Activated CD8-positive, alpha-beta memory T cell treated with anti-CD3 and anti-CD28 coated beads for 4 hours (primary cell): ENCODE results near the gene RBM14.
"Not testable (repeated sequence)": the region's sequence is repeated elsewhere in the genome, so short reads cannot be mapped to it uniquely, and the experiment has no call there.

Experiments
- DNase-seq, 2 donors: peaks; one replicate each; pipeline ENCODE4 v3.0.0-alpha.2; 2020; ENCODE audit warnings: low read depth in 2 of 2

Gene RBM14, protein sequence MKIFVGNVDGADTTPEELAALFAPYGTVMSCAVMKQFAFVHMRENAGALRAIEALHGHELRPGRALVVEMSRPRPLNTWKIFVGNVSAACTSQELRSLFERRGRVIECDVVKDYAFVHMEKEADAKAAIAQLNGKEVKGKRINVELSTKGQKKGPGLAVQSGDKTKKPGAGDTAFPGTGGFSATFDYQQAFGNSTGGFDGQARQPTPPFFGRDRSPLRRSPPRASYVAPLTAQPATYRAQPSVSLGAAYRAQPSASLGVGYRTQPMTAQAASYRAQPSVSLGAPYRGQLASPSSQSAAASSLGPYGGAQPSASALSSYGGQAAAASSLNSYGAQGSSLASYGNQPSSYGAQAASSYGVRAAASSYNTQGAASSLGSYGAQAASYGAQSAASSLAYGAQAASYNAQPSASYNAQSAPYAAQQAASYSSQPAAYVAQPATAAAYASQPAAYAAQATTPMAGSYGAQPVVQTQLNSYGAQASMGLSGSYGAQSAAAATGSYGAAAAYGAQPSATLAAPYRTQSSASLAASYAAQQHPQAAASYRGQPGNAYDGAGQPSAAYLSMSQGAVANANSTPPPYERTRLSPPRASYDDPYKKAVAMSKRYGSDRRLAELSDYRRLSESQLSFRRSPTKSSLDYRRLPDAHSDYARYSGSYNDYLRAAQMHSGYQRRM

DNA sequence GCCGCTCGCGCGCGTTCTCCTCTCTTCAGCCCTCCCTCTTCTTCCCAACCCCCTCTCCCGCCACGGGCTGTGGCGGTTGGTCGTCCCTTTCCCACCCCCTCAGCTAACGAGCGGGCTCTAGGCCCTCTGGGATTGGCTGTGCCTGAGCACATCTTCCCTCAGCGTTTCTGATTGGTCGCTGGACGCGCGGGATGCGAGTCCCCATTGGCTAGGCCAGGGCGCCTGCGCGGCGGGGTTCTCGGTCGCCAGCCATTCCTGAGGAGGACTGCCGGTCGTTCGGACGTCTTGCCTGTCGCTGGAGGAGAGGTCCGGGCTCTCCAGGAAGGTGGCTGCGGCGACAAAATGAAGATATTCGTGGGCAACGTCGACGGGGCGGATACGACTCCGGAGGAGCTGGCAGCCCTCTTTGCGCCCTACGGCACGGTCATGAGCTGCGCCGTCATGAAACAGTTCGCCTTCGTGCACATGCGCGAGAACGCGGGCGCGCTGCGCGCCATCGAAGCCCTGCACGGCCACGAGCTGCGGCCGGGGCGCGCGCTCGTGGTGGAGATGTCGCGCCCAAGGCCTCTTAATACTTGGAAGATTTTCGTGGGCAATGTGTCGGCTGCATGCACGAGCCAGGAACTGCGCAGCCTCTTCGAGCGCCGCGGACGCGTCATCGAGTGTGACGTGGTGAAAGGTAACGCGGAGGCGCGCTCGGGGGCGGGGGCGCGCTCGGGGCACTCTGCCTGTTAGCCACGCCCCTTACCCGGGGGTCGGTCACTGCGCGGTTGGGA, at the start of gene RBM14:
Gene RBM14, plus strand, starts transcription at position 252 of the 776 bp plus-strand sequence. Its CDS starts 91 bp downstream, at position 343.
- DNase-seq = peak; percentile 96 to 97

DNA sequence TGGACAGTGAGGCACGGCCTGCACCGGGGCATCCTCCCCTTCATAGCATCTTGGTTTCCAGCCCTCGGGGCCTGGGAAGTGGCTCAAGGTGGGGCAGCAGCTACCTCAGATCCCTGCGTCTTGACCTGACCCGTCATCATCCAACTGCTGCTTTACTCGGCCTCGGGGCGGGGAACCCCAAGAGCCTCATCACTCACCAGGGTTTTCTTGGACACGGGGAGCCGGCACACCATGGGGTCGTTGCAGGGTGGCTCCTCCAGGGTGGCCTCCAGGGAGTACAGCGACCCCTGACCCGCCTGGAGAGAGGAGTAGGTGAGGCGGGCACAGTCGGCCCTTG, 48.7 kb upstream of the RBM14 start:
- no peak for DNase-seq

DNA sequence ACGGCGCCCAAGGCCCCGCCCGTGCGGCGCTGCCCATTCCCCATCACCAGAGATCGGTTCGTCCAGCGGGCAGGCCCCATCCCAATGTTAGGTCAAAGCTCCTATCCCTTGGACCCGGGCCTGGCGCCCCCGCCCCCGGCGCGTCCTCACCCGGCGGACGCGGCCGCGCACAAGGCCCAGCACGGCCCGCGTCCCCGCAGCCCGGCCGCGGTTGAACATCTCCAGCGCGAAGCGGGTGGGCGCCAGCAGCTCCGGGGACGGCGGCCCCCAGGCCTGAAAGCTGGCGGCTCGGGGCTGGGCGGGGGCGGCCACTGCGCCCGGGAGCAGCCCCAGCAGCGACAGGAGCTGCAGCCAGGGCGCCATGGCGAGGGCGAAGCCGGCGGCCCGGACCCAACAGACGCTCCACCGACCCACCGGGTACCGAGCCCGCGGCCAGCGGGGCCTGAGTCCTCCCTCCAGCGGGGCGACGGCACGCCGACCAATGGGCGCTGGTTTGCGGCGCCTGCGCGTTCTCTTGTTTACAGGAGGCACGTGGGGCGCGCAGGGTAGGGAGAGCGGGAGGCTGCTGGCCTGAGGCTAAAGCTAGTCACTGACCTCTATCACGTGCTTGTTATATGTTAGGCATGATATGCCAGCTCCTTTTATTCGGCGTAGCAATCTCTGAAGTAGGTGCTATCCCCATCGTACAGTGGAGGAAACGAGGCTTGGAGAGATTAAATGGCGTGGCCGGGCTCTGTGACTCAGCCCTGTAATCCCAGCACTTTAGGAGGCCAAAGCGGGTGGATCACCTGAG, 48.1 kb upstream of the RBM14 start, which contains the start of gene CTSF:
Gene CTSF, minus strand, starts transcription at position 483 of the 793 bp plus-strand sequence. Its CDS starts 120 bp downstream, at position 363.
- DNase-seq = peak; percentile 13 to 43

DNA sequence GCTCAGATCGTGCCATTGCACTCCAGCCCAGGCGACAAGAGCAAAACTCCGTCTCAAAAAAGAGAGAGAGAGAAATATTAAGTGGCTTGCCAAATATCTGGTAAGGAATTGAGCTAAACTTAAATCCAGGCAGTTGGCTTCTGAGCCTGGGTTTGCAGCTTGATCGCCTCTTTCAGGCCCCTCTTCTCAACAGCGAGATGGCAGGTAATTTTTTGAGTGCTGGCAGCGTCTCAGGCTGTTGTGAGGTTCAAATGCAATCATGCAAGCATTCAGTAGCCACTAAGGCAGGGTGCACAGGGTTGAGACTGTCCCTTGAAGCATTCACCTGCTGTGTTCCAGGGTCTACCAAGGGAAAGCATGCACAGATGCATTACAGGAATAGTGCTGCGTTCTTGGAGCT, 47.4 kb upstream of the RBM14 start:
- DNase-seq = no peak

DNA sequence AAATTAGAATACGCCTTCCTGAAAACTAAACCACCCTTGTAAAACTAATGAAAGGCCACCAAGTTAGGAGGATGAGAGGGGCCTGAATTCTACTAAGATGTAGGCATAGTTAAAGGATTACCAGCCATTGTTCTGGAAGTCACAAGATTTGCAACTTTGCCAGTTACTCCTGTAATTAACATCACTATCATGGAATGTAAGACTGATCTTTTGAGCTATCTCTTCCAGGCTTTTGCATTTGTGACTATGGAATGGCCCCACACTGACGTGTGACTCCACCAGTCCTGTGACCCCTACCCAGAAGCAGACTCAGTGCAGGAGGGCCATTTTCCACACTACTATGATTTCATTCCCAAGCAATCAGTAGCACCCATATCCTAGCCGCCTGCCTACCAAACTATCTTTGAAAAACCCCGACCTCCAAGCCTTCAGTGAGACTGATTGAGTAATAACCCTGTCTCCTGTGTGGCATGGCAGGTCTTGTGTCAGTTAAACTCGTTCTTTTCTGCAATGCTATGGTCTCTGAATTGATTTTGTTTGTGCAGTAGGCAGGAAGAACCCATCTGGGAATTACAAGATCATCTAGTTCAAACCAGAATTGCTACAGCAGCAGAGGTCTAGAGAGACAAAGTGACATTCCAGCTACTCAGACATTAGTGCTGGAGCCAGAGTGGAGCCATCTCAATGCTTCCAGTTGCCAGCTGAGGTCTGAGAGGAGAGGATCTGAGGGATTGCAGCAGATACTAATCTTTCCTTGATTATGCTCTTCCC, 46.2 kb upstream of the RBM14 start:
- no peak for DNase-seq

DNA sequence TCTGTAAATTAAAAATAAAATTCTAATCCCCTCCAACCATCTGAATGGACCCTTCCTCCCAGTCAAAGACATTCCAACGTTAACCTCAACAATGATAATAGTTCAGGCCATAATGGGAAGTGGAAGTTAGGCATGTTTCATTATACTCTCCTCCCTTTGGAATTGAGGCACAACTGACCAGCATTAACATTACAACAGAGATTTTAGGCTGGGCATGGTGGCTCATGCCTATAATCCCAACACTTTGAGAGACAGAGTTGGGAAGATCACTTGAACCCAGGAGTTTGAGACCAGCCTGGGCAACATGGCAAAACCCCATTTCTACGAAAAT, 45.6 kb upstream of the RBM14 start:
- no peak for DNase-seq

DNA sequence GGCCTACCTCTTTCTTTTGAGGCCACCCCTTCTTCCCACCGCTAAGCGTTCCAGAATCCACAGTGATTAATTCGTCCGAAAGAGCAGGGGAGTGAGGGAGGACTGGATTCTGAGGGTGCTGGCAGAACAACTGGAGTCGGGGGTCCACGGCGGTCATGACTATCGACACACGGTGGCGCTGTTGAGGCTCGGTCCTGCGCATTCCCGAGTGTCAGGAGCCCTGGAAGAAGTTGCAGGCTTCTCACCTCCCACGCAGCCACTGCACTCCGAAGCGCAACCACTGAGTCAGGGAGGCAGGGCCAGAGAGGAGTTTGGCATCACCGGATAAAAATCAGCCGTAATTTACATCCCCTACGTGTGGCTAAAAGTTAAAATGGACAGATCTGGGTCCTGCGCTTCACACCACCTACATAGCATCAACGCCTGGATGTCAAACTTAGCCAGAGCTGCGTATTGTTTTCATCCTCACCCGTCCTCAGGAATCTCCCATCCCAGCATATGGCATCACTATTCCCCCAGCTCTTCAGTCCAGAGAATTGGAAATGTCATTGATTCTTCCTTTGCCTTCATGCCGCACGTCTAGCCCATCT, 37.3 kb upstream of the RBM14 start:
- DNase-seq = peak; percentile 54 to 68

DNA sequence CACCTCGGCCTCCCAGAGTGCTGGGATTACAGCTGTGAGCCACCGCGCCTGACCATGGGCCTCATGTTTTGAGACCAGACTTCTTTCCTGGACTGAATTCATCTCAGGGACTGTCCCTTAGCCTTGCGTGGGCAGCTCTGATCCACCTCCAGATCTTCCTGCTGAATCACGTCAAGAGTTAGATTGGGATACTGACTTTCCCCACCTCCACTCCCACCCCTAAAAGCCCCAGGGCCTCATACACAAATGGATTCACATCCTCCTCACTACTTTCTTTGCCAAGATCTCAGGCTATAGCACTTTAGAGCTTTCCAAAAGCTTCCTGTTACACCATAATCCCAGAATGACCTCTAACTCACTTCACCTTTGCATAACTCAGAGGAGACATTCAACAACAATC, 35.6 kb upstream of the RBM14 start:
- no peak for DNase-seq

DNA sequence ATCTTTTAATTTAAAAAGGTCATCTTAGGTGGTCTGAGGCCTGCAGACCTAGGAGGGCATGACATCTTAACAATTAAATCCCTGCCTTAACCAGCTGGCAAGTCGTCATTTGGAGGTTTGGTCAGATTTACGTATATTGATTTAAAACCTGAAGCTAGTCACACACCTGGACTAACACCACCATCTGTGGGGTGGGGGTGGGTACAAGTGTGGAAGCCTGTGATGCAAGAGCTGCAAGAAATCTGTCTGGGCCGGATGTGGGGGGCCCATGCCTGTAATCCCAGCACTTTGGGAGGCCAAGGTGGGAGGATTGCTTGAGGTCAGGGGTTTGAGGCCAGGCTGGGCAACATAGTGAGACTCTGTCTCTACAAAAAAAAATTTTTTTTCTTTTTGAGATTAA, 35.2 kb upstream of the RBM14 start:
- no peak for DNase-seq

DNA sequence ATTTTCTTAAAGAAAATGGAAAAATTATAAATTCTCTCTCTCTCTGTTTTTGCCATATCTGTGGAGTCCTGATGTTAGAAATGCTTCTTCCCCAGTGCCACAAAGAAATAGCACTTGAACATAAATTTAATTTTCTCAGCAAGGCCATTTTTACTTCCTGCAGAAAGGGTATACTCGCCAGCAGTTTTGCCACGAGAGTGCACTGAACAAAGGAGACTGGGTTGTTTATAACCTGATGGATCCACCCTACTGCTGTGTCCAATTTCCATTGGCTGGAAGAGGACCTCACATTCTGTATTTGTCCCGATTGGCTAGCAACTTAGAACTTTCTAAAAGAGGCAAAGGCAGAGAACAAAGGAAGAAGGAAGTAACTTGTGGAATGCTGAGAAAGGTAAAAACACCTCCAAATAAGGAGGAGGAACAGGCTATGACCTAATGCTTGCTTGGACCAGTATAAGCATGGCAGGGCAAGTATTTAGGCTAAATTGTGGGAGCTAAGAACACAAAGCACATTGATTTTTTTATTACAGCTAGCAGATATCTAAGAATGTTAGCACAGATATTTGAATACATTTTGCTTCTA, 33.8 kb upstream of the RBM14 start:
- DNase-seq = not testable (repeated sequence)

DNA sequence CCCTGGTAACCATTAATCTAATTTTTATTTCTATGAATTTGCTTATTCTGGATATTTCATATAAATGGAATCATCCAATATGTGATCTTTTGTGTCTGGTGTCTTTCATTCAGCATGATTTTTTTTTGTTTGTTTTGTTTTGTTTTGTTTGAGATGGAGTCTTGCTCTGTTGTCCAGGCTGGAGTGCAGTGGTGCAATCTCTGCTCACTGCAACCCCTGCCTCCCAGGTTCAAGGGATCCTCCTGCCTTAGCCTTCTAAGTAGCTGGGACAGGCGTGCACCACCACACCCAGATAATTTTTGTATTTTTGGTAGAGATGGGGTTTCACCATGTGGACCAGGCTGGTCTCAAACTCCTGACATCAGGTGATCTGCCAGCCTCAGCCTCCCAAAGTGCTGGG, 31.0 kb upstream of the RBM14 start:
- DNase-seq = not testable (repeated sequence)

DNA sequence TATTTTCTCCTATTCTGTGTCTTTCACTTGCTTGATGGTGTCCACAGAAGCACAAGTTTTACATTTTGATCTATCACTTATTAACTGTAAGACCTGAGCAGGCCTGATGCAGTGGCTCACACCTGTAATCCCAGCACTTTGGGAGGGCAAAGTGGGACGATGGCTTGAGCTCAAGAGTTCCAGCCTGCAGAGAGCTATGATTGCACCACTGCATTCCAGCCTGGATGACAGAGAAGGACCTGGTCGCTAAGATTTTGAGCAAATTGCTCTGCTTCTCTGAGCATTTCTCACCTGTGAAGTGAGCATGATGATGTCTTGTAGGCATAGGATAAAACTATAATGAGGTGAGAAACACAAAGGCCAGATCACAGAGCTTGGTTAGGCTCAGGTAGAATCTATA, 30.3 kb upstream of the RBM14 start:
- no peak for DNase-seq

DNA sequence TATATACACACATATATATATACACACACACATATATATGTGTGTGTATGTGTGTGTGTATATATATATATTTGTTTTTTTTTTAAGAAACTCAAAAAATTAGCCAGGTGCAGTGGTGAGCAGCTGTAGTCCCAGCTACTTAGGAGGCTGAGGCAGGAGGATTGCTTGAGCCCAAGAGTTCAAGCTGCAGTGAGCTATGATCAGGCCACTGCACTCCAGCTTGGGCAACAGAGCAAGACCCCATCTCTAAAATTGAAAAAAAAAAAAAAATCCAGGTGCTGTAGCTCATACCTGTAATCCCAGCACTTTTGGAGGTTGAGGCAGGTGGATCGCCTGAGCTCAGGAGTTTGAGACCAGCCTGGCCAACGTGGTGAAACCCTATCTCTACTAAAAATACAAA, 27.1 kb upstream of the RBM14 start:
- not testable (repeated sequence) for DNase-seq

DNA sequence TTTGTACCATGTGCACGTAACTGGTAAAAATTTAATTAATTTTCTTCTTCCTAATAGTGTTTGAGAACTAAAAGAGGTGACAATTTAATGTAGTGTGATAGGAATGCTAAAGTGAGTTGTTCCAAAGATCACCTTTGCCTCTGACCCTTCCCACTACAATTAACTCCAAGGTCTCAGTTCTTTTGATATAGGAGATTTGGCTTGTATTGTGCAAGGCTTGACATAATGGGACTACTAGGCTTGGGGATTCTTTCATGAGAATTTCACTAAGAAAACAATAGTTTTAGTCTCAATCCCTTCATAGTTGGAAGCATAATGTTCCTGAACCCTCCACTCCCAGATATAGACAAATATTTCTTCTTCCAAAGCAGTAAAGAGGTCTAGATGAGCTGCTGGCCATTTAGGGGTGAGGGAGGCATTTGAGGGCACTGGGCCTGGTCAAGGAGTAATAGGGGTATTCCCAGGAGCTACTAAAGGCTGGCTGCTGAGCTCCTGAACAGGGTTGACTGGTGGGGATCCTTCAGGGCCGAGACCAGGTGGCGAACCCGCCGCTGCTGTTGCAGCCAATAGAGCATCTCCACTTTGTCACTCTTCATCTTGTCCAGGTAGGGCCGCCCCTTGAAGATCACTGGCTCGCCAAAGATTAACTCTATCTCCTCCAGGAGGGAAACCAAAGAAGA, 26.3 kb upstream of the RBM14 start:
- DNase-seq = no peak

DNA sequence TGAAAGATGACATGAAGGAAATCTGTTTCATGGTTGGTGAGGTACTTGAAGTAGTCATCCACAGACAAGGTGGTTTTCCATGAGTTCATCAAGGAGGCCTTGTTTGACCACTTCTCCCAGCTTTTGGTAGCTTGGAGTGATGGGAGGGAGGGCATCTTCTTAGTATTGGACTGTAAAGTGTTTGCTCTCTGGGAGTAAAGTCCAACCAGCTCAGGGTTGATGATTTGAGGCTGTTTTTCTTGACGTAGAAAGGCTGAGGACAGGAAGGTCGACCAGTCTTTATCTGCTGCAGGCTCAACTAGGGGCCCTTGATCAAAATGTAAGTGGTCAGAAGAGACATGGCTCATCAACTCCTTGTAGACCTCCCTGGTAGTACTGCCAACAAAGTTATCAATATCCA, 25.3 kb upstream of the RBM14 start:
- no peak for DNase-seq

DNA sequence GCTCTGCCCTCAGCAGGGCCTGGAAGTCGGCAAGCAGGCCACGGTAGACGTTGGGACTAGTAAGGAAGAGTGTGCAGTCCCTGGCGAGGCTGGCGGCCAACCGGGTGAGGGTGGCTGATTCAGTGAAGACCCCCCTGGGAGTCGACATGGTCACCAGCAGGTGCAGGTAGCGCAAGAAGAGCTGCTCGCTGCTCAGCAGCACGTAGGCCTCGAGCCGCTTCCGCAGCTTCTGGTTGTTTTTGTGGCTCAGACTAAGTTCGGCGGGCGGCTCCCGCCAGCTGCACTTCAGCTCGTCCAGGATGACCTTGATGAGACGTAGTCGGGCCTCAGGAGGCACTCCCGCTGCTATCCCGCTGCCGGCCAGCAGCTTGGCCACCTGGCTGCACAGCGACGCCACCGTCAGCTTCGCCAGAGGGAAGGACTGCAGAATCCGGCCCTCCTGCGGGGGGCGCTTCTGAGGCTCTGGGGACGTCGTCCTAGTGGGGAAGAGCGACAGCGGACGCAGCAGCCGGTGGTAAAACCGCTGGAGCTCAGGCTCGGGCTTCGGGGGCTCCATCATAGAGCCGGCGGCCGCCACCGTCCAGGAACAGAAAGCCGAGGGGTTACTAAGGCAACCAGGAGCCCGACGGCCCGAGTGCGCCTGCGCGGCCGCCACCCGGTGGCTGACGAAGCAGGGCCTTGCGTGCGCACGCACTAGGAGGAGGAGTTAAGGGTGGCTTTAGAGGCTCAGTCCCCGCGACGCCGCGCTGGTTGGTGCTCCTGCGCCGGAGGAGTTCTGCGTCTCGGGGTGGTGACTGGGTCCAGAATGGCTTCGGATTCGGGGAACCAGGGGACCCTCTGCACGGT, 23.8 kb upstream of the RBM14 start, which contains the start of the genes CCDC87 and CCS:
Gene CCDC87, minus strand, starts transcription at position 607 of the 846 bp plus-strand sequence. Its CDS starts 48 bp downstream, at position 559.
Gene CCS, plus strand, starts transcription at position 729 of the 846 bp plus-strand sequence. Its CDS starts 77 bp downstream, at position 806.
- peak; percentile 97 to 99 for DNase-seq

DNA sequence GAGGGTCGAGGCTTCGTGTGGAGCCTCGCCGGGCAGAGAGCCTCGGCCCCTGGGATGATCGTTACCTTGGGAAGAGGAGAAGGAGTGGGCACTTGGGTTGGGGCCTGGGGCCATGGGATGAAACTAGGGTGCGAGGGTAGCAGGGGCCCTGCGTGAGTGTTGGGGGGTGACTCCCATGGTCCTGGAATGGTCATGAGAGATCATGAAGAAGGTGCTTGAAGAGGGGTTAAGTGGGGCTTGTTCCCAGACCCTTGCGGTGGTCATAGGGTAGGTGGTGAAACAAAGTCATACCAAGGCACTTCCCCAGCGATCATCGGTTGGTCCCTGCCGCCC, 23.2 kb upstream of the RBM14 start:
- DNase-seq = no peak

DNA sequence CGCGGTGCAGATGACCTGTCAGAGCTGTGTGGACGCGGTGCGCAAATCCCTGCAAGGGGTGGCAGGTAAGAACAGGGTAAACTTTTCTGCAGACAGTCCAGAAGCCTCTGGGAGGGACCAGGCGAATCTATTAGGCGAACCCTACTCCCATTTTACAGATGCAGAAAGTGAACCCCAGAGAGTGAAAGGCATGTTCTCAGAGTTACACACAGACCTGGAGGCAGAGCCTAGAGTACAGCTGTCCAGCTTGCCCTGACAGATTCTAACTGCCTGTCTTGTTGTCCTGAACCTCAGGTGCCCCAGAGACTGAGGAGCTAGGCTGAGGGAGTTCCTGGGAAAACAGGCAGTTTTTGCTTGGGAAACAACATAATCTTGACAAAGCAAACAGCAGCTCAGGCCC, 22.8 kb upstream of the RBM14 start:
- no peak for DNase-seq
